ENCODE results near the gene FAM219A. TPM values are rescaled to one million over a fixed set of nuclear protein-coding genes. Genes with fewer than 3 reads are reported as not detected.

FAM219A gene
- polyA plus RNA-seq, 3 donors = 0.61 to 15.3 (median 1.2) TPM

DNA sequence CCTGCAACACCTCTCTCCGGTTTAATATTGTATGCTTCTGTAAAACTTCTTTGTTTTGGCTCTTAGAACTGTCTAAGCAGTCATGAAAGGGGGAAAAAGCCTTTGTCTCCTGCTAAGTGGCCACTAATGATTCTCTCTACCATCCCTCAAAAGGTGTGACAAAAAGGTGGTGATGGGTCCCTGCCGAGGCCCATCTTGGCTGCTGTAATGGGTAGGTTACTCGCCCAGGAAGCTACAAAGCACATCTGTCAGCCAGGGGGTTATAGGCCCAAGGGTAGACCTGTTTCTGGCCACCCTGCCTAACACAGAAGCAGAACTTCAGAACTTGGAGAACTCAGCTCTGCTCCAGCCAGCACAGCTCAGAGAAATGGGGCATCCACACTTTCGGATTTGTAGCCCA, 1.6 kb downstream of the FAM219A start:
- Histone ChIP-seq H3K9me3 (replicated peaks in 1 of 2; ENCODE audit: control insufficient read depth in 1 of 2, insufficient read depth in 1 of 2, low read length in 2 of 2) (no peaks in the 10 kb centered on the region), H3K4me2 (replicated peaks; ENCODE audit: extremely low read depth, low read length, poor library complexity, severe bottlenecking) (peak overlapping the region; percentile 99), H3K4me1 (ENCODE audit: control insufficient read depth in 1 of 2, insufficient read depth in 2 of 2, low read length in 2 of 2) (peaks cover 28 to 29% of the 10 kb centered on the region in 2 donors), H3K27ac (ENCODE audit: low read depth in 1 of 2, low read length in 2 of 2) (no peak overlapping the region), H3K4me3 (replicated peaks in 1 of 3; ENCODE audit: low read depth in 2 of 3, low read length in 3 of 3) (peak overlapping the region in 1 of 3 experiments; percentile 79), H4K20me1 (ENCODE audit: insufficient read depth, low read length) (peaks cover 38% of the 10 kb centered on the region), H3K9ac (ENCODE audit: insufficient read depth, low read length, poor library complexity, severe bottlenecking) (peak overlapping the region; percentile 65), H3K79me2 (ENCODE audit: insufficient read depth, low read length) (peaks cover 15% of the 10 kb centered on the region), H3K36me3 (replicated peaks in 1 of 2; ENCODE audit: control insufficient read depth in 1 of 2, insufficient read depth in 2 of 2, low read length in 2 of 2) (no peaks in the 10 kb centered on the region), H2AFZ (ENCODE audit: insufficient read depth, low read depth, low read length, poor library complexity, severe bottlenecking) (no peak overlapping the region), H3K27me3 (ENCODE audit: control insufficient read depth in 2 of 2, insufficient read depth in 2 of 2, low read length in 2 of 2) (peaks cover 0 to 15% of the 10 kb centered on the region in 2 donors)
- TF ChIP-seq, protein P1, sequence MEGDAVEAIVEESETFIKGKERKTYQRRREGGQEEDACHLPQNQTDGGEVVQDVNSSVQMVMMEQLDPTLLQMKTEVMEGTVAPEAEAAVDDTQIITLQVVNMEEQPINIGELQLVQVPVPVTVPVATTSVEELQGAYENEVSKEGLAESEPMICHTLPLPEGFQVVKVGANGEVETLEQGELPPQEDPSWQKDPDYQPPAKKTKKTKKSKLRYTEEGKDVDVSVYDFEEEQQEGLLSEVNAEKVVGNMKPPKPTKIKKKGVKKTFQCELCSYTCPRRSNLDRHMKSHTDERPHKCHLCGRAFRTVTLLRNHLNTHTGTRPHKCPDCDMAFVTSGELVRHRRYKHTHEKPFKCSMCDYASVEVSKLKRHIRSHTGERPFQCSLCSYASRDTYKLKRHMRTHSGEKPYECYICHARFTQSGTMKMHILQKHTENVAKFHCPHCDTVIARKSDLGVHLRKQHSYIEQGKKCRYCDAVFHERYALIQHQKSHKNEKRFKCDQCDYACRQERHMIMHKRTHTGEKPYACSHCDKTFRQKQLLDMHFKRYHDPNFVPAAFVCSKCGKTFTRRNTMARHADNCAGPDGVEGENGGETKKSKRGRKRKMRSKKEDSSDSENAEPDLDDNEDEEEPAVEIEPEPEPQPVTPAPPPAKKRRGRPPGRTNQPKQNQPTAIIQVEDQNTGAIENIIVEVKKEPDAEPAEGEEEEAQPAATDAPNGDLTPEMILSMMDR (IDR thresholded peaks at IDR 0.05) = no peak
- H3K9me3 Mint-ChIP-seq = peaks cover 0 to 4% (median 2%) of the 10 kb centered on the region in 7 donors
- H3K4me1 Mint-ChIP-seq = peaks cover 34% of the 10 kb centered on the region
- peaks cover 20 to 23% (median 22%) of the 10 kb centered on the region in 3 donors for H3K27me3 Mint-ChIP-seq (ENCODE audit: low read depth in 3 of 3)
- 96% methylated on average over 3 of the region's 4 CpGs for WGBS (ENCODE audit: insufficient coverage)
- DNase-seq = no peak
- intact Hi-C loops (cut with micrococcal nuclease) = loop anchor here (5.0 to 10.0 kb wide), 5 partner anchors 66 to 158 kb away; partner anchors contain the start of genes RPP25L (in 2 of the 2), ENHO (in 1 of the 2) and MYORG (in 1 of the 2)
- no peak overlapping the region for H3K27ac Mint-ChIP-seq
- H3K4me3 Mint-ChIP-seq = peak overlapping the region; percentile 92 to 97
- peaks cover 0 to 2% of the 10 kb centered on the region in 2 donors for H3K36me3 Mint-ChIP-seq

DNA sequence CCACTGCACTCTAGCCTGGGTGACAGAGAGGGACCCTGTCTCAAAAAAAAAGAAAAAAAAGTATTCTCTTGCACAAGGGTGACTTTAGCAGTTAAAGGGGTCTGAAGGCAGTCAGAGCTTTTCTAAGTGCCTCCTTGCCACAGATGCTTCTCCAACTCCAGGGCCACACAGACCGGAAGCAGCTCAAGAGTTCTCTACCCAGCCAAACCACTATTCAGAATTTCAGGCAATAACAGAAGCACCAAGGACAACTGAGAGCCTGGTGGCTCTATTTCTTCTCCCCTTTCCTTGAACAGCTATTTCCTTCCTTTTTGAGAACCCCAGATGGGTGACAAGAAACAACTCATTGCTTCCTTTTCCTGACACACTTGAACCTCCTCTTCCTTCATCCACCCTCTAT, 2.2 kb downstream of the FAM219A start:
- H3K9me3 ChIP-seq (replicated peaks in 1 of 2; ENCODE audit: control insufficient read depth in 1 of 2, insufficient read depth in 1 of 2, low read length in 2 of 2) = no peaks in the 10 kb centered on the region
- no peak for DNase-seq
- H3K4me2 ChIP-seq (replicated peaks; ENCODE audit: extremely low read depth, low read length, poor library complexity, severe bottlenecking) = no peak overlapping the region
- H3K36me3 ChIP-seq (replicated peaks in 1 of 2; ENCODE audit: control insufficient read depth in 1 of 2, insufficient read depth in 2 of 2, low read length in 2 of 2) = no peaks in the 10 kb centered on the region
- H3K4me1 ChIP-seq (ENCODE audit: control insufficient read depth in 1 of 2, insufficient read depth in 2 of 2, low read length in 2 of 2) = peaks cover 28 to 29% of the 10 kb centered on the region in 2 donors
- H3K9ac ChIP-seq (ENCODE audit: insufficient read depth, low read length, poor library complexity, severe bottlenecking) = no peak overlapping the region
- Mint-ChIP-seq H3K9me3 (peaks cover 0 to 4% (median 2%) of the 10 kb centered on the region in 7 donors), H3K36me3 (peaks cover 0 to 3% of the 10 kb centered on the region in 2 donors), H3K27me3 (ENCODE audit: low read depth in 3 of 3) (peaks cover 15 to 22% (median 18%) of the 10 kb centered on the region in 3 donors), H3K27ac (peak overlapping the region in 2 of 7 donors; percentile 33 to 60), H3K4me3 (peak overlapping the region in 1 of 2 donors; percentile 28), H3K4me1 (peaks cover 34% of the 10 kb centered on the region)
- H3K27me3 ChIP-seq (ENCODE audit: control insufficient read depth in 2 of 2, insufficient read depth in 2 of 2, low read length in 2 of 2) = peaks cover 0 to 12% of the 10 kb centered on the region in 2 donors
- no peak overlapping the region for H3K27ac ChIP-seq (ENCODE audit: low read depth in 1 of 2, low read length in 2 of 2)
- intact Hi-C loops (cut with micrococcal nuclease) = loop anchor here (5.0 to 10.0 kb wide), 5 partner anchors 66 to 159 kb away; partner anchors contain the start of genes RPP25L (in 2 of the 2), ENHO (in 1 of the 2) and MYORG (in 1 of the 2)
- WGBS (ENCODE audit: insufficient coverage) = 0% methylated on average over 1 of the region's 1 CpG
- TF ChIP-seq, protein P1 (IDR thresholded peaks at IDR 0.05) = no peak
- H2AFZ ChIP-seq (ENCODE audit: insufficient read depth, low read depth, low read length, poor library complexity, severe bottlenecking) = no peak overlapping the region
- peaks cover 44% of the 10 kb centered on the region for H4K20me1 ChIP-seq (ENCODE audit: insufficient read depth, low read length)
- H3K79me2 ChIP-seq (ENCODE audit: insufficient read depth, low read length) = peaks cover 15% of the 10 kb centered on the region
- no peak overlapping the region for H3K4me3 ChIP-seq (replicated peaks in 1 of 3; ENCODE audit: low read depth in 2 of 3, low read length in 3 of 3)

Measured in CD14-positive monocyte (primary cell).